CD14-positive monocyte (primary cell): ENCODE results near the gene TMED9. TPM values are rescaled to one million over a fixed set of nuclear protein-coding genes. Genes with fewer than 3 reads are reported as not detected.

Experiments
- DNase-seq, 3 donors: peaks; one replicate each; pipeline ENCODE4 v3.0.0-alpha.2; 2011 to 2022
- H2AFZ ChIP-seq: 2 replicates; pipeline ENCODE4 v1.6.0; 2012; ENCODE audit warnings: mild to moderate bottlenecking, low read depth, low read length, inconsistent platforms; ENCODE audit not compliant: insufficient read depth, poor library complexity, severe bottlenecking
- H3K27ac ChIP-seq, 2 donors: 1 replicate in 1 of 2; 2 replicates in 1 of 2; pipeline ENCODE4 v1.5.1; 2012 to 2013; ENCODE audit warnings: low read length in 2 of 2, control low read depth in 1 of 2, inconsistent platforms in 1 of 2, low read depth in 1 of 2, mild to moderate bottlenecking in 1 of 2
- H3K27me3 ChIP-seq, 2 donors: one replicate each; pipeline versions ENCODE4 v1.6.0 to v1.6.1; 2011 to 2013; ENCODE audit warnings: low read length in 2 of 2; ENCODE audit not compliant: control insufficient read depth in 2 of 2, insufficient read depth in 2 of 2
- H3K36me3 ChIP-seq, 2 donors: replicated peaks in 1 of 2; 1 replicate in 1 of 2; 2 replicates in 1 of 2; pipeline versions ENCODE4 v1.5.1 to v1.6.1; 2012 to 2013; ENCODE audit warnings: low read length in 2 of 2, control low read depth in 1 of 2, inconsistent platforms in 1 of 2, mild to moderate bottlenecking in 1 of 2; ENCODE audit not compliant: insufficient read depth in 2 of 2, control insufficient read depth in 1 of 2
- H3K4me1 ChIP-seq, 2 donors: 1 replicate in 1 of 2; 2 replicates in 1 of 2; pipeline versions ENCODE4 v1.5.1 to v1.6.1; 2012 to 2013; ENCODE audit warnings: low read length in 2 of 2, control low read depth in 1 of 2, inconsistent platforms in 1 of 2, mild to moderate bottlenecking in 1 of 2, moderate library complexity in 1 of 2; ENCODE audit not compliant: insufficient read depth in 2 of 2, control insufficient read depth in 1 of 2
- H3K4me2 ChIP-seq: replicated peaks from 2 replicates; pipeline ENCODE3; 2012; ENCODE audit warnings: low read length, moderate library complexity, mild to moderate bottlenecking; ENCODE audit not compliant: poor library complexity, severe bottlenecking; ENCODE audit errors: extremely low read depth
- H3K4me3 ChIP-seq, 3 experiments: fragments of 200-600 bp in 1 of 3; sonication (generic) in 1 of 3; replicated peaks in 1 of 3; 1 replicate in 2 of 3; 2 replicates in 1 of 3; pipeline ENCODE4 v1.5.1; 2011 to 2013; ENCODE audit warnings: low read length in 3 of 3, mild to moderate bottlenecking in 3 of 3, control low read depth in 2 of 3, low read depth in 2 of 3, inconsistent platforms in 1 of 3, moderate library complexity in 1 of 3
- H3K79me2 ChIP-seq: 2 replicates; pipeline ENCODE4 v1.6.0; 2012; ENCODE audit warnings: mild to moderate bottlenecking, control low read depth, inconsistent platforms, low read length, moderate library complexity; ENCODE audit not compliant: insufficient read depth
- H3K9ac ChIP-seq: 2 replicates; pipeline ENCODE4 v1.6.0; 2017; ENCODE audit warnings: low read length, mild to moderate bottlenecking; ENCODE audit not compliant: insufficient read depth, poor library complexity, severe bottlenecking
- H3K9me3 ChIP-seq, 2 donors: replicated peaks in 1 of 2; 1 replicate in 1 of 2; 2 replicates in 1 of 2; pipeline versions ENCODE4 v1.5.1 to v1.6.1; 2012 to 2013; ENCODE audit warnings: low read length in 2 of 2, control low read depth in 1 of 2; ENCODE audit not compliant: control insufficient read depth in 1 of 2, insufficient read depth in 1 of 2
- H4K20me1 ChIP-seq: 2 replicates; pipeline ENCODE4 v1.6.0; 2012; ENCODE audit warnings: mild to moderate bottlenecking, low read length, control low read depth, moderate library complexity; ENCODE audit not compliant: insufficient read depth
- H3K27ac Mint-ChIP-seq, 7 donors: one replicate each; pipeline ENCODE4 v1.8.0; 2020; ENCODE audit warnings: mild to moderate bottlenecking in 7 of 7, mixed read lengths in 7 of 7, moderate library complexity in 6 of 7, inconsistent platforms in 2 of 7
- H3K27me3 Mint-ChIP-seq, 3 donors: one replicate each; pipeline ENCODE4 v1.8.0; 2021 to 2022; ENCODE audit warnings: low read depth in 3 of 3, mild to moderate bottlenecking in 3 of 3, mixed read lengths in 3 of 3, moderate library complexity in 3 of 3, inconsistent platforms in 1 of 3
- H3K36me3 Mint-ChIP-seq, 2 donors: one replicate each; pipeline ENCODE4 v1.8.0; 2020; ENCODE audit warnings: mixed read lengths in 2 of 2, inconsistent platforms in 1 of 2, mild to moderate bottlenecking in 1 of 2
- H3K4me1 Mint-ChIP-seq: one replicate; pipeline ENCODE4 v1.8.0; 2020; ENCODE audit warnings: mild to moderate bottlenecking, mixed read lengths
- H3K4me3 Mint-ChIP-seq, 2 donors: one replicate each; pipeline ENCODE4 v1.8.0; 2020; ENCODE audit warnings: mild to moderate bottlenecking in 2 of 2, mixed read lengths in 2 of 2, moderate library complexity in 1 of 2
- H3K9me3 Mint-ChIP-seq, 7 donors: one replicate each; pipeline ENCODE4 v1.8.0; 2020 to 2022; ENCODE audit warnings: mixed read lengths in 7 of 7, mild to moderate bottlenecking in 6 of 7, moderate library complexity in 6 of 7, inconsistent platforms in 2 of 7
- CTCF ChIP-seq: fragments of 200-600 bp; IDR thresholded peaks from one replicate; pipeline ENCODE4 v1.8.0; 2022; ENCODE audit warnings: antibody characterized with exemption, mild to moderate bottlenecking
- WGBS: methylation state at CpG from one replicate; pipeline ENCODE4 v1.1.5; 2013; ENCODE audit warnings: missing lambda C conversion rate; ENCODE audit not compliant: insufficient coverage; 5-methylcytosine and 5-hydroxymethylcytosine counted together
- intact Hi-C, 2 donors: fragments of 100-400 bp; cut with micrococcal nuclease; formaldehyde crosslinking; loops; one replicate each; pipeline versions ENCODE4 v1.15.0 to v1.15.1; 2023
- polyA plus RNA-seq, 3 donors: library from polyadenylated mRNA; depleted of rRNA in 1 of 3; unstranded in 2 of 3; stranded (reverse) in 1 of 3; fragments of 300-500 nt in 2 of 3; fragments of >200 nt in 1 of 3; fragmentation: Illumina TruSeq in 2 of 3; gene quantifications; 1 replicate in 2 of 3; 2 replicates in 1 of 3; pipeline ENCODE4 v1.2.3, GENCODE V29; 2012 to 2021

The TMED9 gene
- polyA plus RNA-seq, 3 donors = 98.2 to 150 (median 136) TPM

GRCh38 chr5:177550122-177550521 lies 41.9 kb upstream of the TMED9 start:
- H4K20me1 ChIP-seq = peaks cover 79% of the 10 kb centered on the region
- H3K27me3 ChIP-seq = no peaks in the 10 kb centered on the region
- H3K4me1 Mint-ChIP-seq = peaks cover 59% of the 10 kb centered on the region
- H3K4me1 ChIP-seq = peaks cover 49 to 58% of the 10 kb centered on the region in 2 donors
- DNase-seq = peak in 1 of 3 donors; percentile 26
- no peaks in the 10 kb centered on the region for H3K9me3 Mint-ChIP-seq
- H3K27ac ChIP-seq = no peak overlapping the region
- H3K4me2 ChIP-seq = no peak overlapping the region
- H3K27me3 Mint-ChIP-seq = peaks cover 0 to 1% (median 0%) of the 10 kb centered on the region in 3 donors
- H3K36me3 Mint-ChIP-seq = peaks cover 28 to 39% of the 10 kb centered on the region in 2 donors
- no peak overlapping the region for H3K4me3 Mint-ChIP-seq
- H2AFZ ChIP-seq = no peak overlapping the region
- no peaks in the 10 kb centered on the region for H3K9me3 ChIP-seq
- H3K4me3 ChIP-seq = no peak overlapping the region
- peaks cover 0 to 28% of the 10 kb centered on the region in 2 donors for H3K36me3 ChIP-seq
- no peak for TF ChIP-seq CTCF
- peaks cover 73% of the 10 kb centered on the region for H3K79me2 ChIP-seq
- H3K27ac Mint-ChIP-seq = peak overlapping the region in 2 of 7 donors; percentile 4 to 77
- intact Hi-C loops = loop anchor here in 1 of 2 donors (5.0 kb wide), 1 partner anchor 33 kb away; the partner anchor contains the start of gene DDX41
- 100% methylated on average over 1 of the region's 1 CpG for WGBS
- no peak overlapping the region for H3K9ac ChIP-seq

- peaks cover 38% of the 10 kb centered on the region for H3K4me1 Mint-ChIP-seq
- Histone ChIP-seq H3K79me2 (peaks cover 59% of the 10 kb centered on the region), H3K4me2 (peak overlapping the region; percentile 96), H4K20me1 (peaks cover 54% of the 10 kb centered on the region), H3K36me3 (peaks cover 0 to 28% of the 10 kb centered on the region in 2 donors), H3K4me3 (peak overlapping the region in 2 of 3 experiments; percentile 64 to 83), H3K27me3 (no peaks in the 10 kb centered on the region), H3K4me1 (peaks cover 23 to 30% of the 10 kb centered on the region in 2 donors), H3K9ac (peak overlapping the region; percentile 76), H3K9me3 (no peaks in the 10 kb centered on the region), H3K27ac (no peak overlapping the region), H2AFZ (no peak overlapping the region)
- no peak for DNase-seq
- intact Hi-C loops = loop anchor here in 1 of 2 donors (5.0 kb wide), 1 partner anchor 36 kb away; the partner anchor contains the start of gene DDX41
- WGBS = 87% methylated on average over 12 of the region's 16 CpGs
- peaks cover 20 to 27% of the 10 kb centered on the region in 2 donors for H3K36me3 Mint-ChIP-seq
- peak overlapping the region in 3 of 7 donors; percentile 18 to 74 (median 37) for H3K27ac Mint-ChIP-seq
- TF ChIP-seq CTCF = no peak
- H3K4me3 Mint-ChIP-seq = peak overlapping the region; percentile 80 to 81
- H3K27me3 Mint-ChIP-seq = peaks cover 1 to 2% (median 1%) of the 10 kb centered on the region in 3 donors
- no peaks in the 10 kb centered on the region for H3K9me3 Mint-ChIP-seq
These were observed 39.1 kb upstream of the TMED9 start for GRCh38 chr5:177552839-177553455.
